ENCODE measurements around the gene NDUFV1.
"Not testable (repeated sequence)": the region's sequence is repeated elsewhere in the genome, so short reads cannot be mapped to it uniquely, and the experiment has no call there.

Gene NDUFV1

GRCh38 chr11:67600324-67601029 lies 6.3 kb upstream of the NDUFV1 start:
- peak overlapping the region; percentile 28 for H3K4me3 ChIP-seq (replicated peaks; ENCODE audit: low read depth, low read length)
- no peak for DNase-seq (ENCODE audit: extremely low read depth, insufficient read length)
- TF ChIP-seq CTCF (IDR thresholded peaks at IDR 0.05; ENCODE audit: insufficient read depth, low read length, poor library complexity, severe bottlenecking), result no peak
- no peaks in the 10 kb centered on the region for H3K27me3 ChIP-seq (replicated peaks; ENCODE audit: control insufficient read depth, insufficient read depth, low read length)
- H3K36me3 ChIP-seq (ENCODE audit: control insufficient read depth, insufficient read depth, low read length), result no peaks in the 10 kb centered on the region

GRCh38 chr11:67601098-67601497 lies 5.6 kb upstream of the NDUFV1 start:
- no peaks in the 10 kb centered on the region for H3K27me3 ChIP-seq (replicated peaks; ENCODE audit: control insufficient read depth, insufficient read depth, low read length)
- no peaks in the 10 kb centered on the region for H3K36me3 ChIP-seq (ENCODE audit: control insufficient read depth, insufficient read depth, low read length)
- no peak for TF ChIP-seq CTCF (IDR thresholded peaks at IDR 0.05; ENCODE audit: insufficient read depth, low read length, poor library complexity, severe bottlenecking)
- DNase-seq (ENCODE audit: extremely low read depth, insufficient read length), result no peak
- no peak overlapping the region for H3K4me3 ChIP-seq (replicated peaks; ENCODE audit: low read depth, low read length)

- H3K27me3 ChIP-seq (replicated peaks; ENCODE audit: control insufficient read depth, insufficient read depth, low read length), result not testable (repeated sequence)
Observed at GRCh38 chr11:67604119-67604518, 2.6 kb upstream of the NDUFV1 start.

GRCh38 chr11:67604815-67605214 lies 1.9 kb upstream of the NDUFV1 start:
- no peak for DNase-seq (ENCODE audit: extremely low read depth, insufficient read length)
- Histone ChIP-seq H3K36me3 (ENCODE audit: control insufficient read depth, insufficient read depth, low read length) (peaks cover 7% of the 10 kb centered on the region), H3K27me3 (replicated peaks; ENCODE audit: control insufficient read depth, insufficient read depth, low read length) (no peaks in the 10 kb centered on the region), H3K4me3 (replicated peaks; ENCODE audit: low read depth, low read length) (no peak overlapping the region)
- no peak for TF ChIP-seq CTCF (IDR thresholded peaks at IDR 0.05; ENCODE audit: insufficient read depth, low read length, poor library complexity, severe bottlenecking)

More at GRCh38 chr11:67604119-67604518, 2.6 kb upstream of the NDUFV1 start:
- not testable (repeated sequence) for DNase-seq (ENCODE audit: extremely low read depth, insufficient read length); H3K36me3 ChIP-seq (ENCODE audit: control insufficient read depth, insufficient read depth, low read length); H3K4me3 ChIP-seq (replicated peaks; ENCODE audit: low read depth, low read length)

GRCh38 chr11:67605231-67606011 lies 1.3 kb upstream of the NDUFV1 start:
- no peaks in the 10 kb centered on the region for H3K27me3 ChIP-seq (replicated peaks; ENCODE audit: control insufficient read depth, insufficient read depth, low read length)
- H3K36me3 ChIP-seq (ENCODE audit: control insufficient read depth, insufficient read depth, low read length), result peaks cover 10% of the 10 kb centered on the region
- TF ChIP-seq CTCF (IDR thresholded peaks at IDR 0.05; ENCODE audit: insufficient read depth, low read length, poor library complexity, severe bottlenecking), result no peak
- no peak overlapping the region for H3K4me3 ChIP-seq (replicated peaks; ENCODE audit: low read depth, low read length)
- no peak for DNase-seq (ENCODE audit: extremely low read depth, insufficient read length)

- H3K36me3 ChIP-seq (ENCODE audit: control insufficient read depth, insufficient read depth, low read length), result peaks cover 16% of the 10 kb centered on the region
Observed at GRCh38 chr11:67606093-67606491, 644 bp upstream of the NDUFV1 start.

More at GRCh38 chr11:67606093-67606491, 644 bp upstream of the NDUFV1 start:
- Histone ChIP-seq H3K4me3 (replicated peaks; ENCODE audit: low read depth, low read length) (peak overlapping the region; percentile 93), H3K27me3 (replicated peaks; ENCODE audit: control insufficient read depth, insufficient read depth, low read length) (no peaks in the 10 kb centered on the region)
- no peak for TF ChIP-seq CTCF (IDR thresholded peaks at IDR 0.05; ENCODE audit: insufficient read depth, low read length, poor library complexity, severe bottlenecking)
- no peak for DNase-seq (ENCODE audit: extremely low read depth, insufficient read length)
